Mucosa of stomach (tissue), 1 donor: ENCODE results near the gene CACNA2D3.

Experiments
- H3K27me3 ChIP-seq: one replicate; pipeline ENCODE4 v1.7.0; 2013; ENCODE audit warnings: mild to moderate bottlenecking, low read length; ENCODE audit not compliant: control insufficient read depth, insufficient read depth
- H3K36me3 ChIP-seq: one replicate; pipeline ENCODE4 v1.7.0; 2013; ENCODE audit warnings: low read length; ENCODE audit not compliant: control insufficient read depth, insufficient read depth
- H3K4me1 ChIP-seq: one replicate; pipeline ENCODE4 v1.7.0; 2013; ENCODE audit warnings: mild to moderate bottlenecking, low read length; ENCODE audit not compliant: control insufficient read depth, insufficient read depth
- H3K4me3 ChIP-seq: one replicate; pipeline ENCODE4 v1.7.0; 2013; ENCODE audit warnings: low read length
- H3K9ac ChIP-seq: one replicate; pipeline ENCODE4 v1.7.0; 2013; ENCODE audit warnings: mild to moderate bottlenecking, low read length, moderate library complexity
- H3K9me3 ChIP-seq: one replicate; pipeline ENCODE4 v1.7.0; 2013; ENCODE audit warnings: mild to moderate bottlenecking, low read length, moderate library complexity; ENCODE audit not compliant: control insufficient read depth
- donor health status: Pancreatic carcinoma.

CACNA2D3 gene

GRCh38 chr3:54122324-54123002 lies at the start of gene CACNA2D3:
CACNA2D3 (plus strand) TSS chr3:54122552.
- peaks cover 11% of the 10 kb centered on the region for H3K4me1 ChIP-seq
- H3K9ac ChIP-seq: no peak within 1 kb of the TSS
- no peaks in the 10 kb centered on the region for H3K9me3 ChIP-seq
- peaks cover 54% of the 10 kb centered on the region for H3K27me3 ChIP-seq
- no peak within 1 kb of the TSS for H3K4me3 ChIP-seq
- no peaks in the 10 kb centered on the region for H3K36me3 ChIP-seq

GRCh38 chr3:54073386-54073785 lies 49.0 kb upstream of the CACNA2D3 start:
- no peaks in the 10 kb centered on the region for H3K9me3 ChIP-seq
- H3K36me3 ChIP-seq: no peaks in the 10 kb centered on the region
- H3K4me3 ChIP-seq: no peak overlapping the region
- H3K27me3 ChIP-seq: no peaks in the 10 kb centered on the region
- no peak overlapping the region for H3K9ac ChIP-seq
- H3K4me1 ChIP-seq: no peaks in the 10 kb centered on the region

GRCh38 chr3:54079314-54079713 lies 43.0 kb upstream of the CACNA2D3 start:
- no peaks in the 10 kb centered on the region for H3K27me3 ChIP-seq
- H3K4me3 ChIP-seq: no peak overlapping the region
- no peaks in the 10 kb centered on the region for H3K4me1 ChIP-seq
- H3K9me3 ChIP-seq: no peaks in the 10 kb centered on the region
- H3K9ac ChIP-seq: no peak overlapping the region
- H3K36me3 ChIP-seq: no peaks in the 10 kb centered on the region

GRCh38 chr3:54079730-54080325 lies 42.5 kb upstream of the CACNA2D3 start:
- Histone ChIP-seq H3K9me3 (no peaks in the 10 kb centered on the region), H3K9ac (no peak overlapping the region), H3K4me3 (no peak overlapping the region), H3K36me3 (no peaks in the 10 kb centered on the region), H3K27me3 (no peaks in the 10 kb centered on the region), H3K4me1 (no peaks in the 10 kb centered on the region)

- no peak overlapping the region for H3K4me3 ChIP-seq
- H3K36me3 ChIP-seq: no peaks in the 10 kb centered on the region
- H3K27me3 ChIP-seq: peaks cover 19% of the 10 kb centered on the region
- H3K9ac ChIP-seq: no peak overlapping the region
- H3K9me3 ChIP-seq: no peaks in the 10 kb centered on the region
- H3K4me1 ChIP-seq: no peaks in the 10 kb centered on the region
Observed at GRCh38 chr3:54083921-54084320, 38.4 kb upstream of the CACNA2D3 start.

- no peaks in the 10 kb centered on the region for H3K9me3 ChIP-seq
- H3K36me3 ChIP-seq: no peaks in the 10 kb centered on the region
- H3K4me1 ChIP-seq: peaks cover 3% of the 10 kb centered on the region
- H3K4me3 ChIP-seq: no peak overlapping the region
- no peak overlapping the region for H3K9ac ChIP-seq
- H3K27me3 ChIP-seq: peaks cover 19% of the 10 kb centered on the region
Observed at GRCh38 chr3:54085936-54086335, 36.4 kb upstream of the CACNA2D3 start.

GRCh38 chr3:54086652-54087405 lies 35.5 kb upstream of the CACNA2D3 start:
- H3K27me3 ChIP-seq: peaks cover 19% of the 10 kb centered on the region
- H3K4me1 ChIP-seq: peaks cover 3% of the 10 kb centered on the region
- no peak overlapping the region for H3K4me3 ChIP-seq
- H3K36me3 ChIP-seq: no peaks in the 10 kb centered on the region
- H3K9me3 ChIP-seq: no peaks in the 10 kb centered on the region
- no peak overlapping the region for H3K9ac ChIP-seq

- peaks cover 3% of the 10 kb centered on the region for H3K4me1 ChIP-seq
- no peak overlapping the region for H3K4me3 ChIP-seq
- H3K9me3 ChIP-seq: no peaks in the 10 kb centered on the region
- H3K27me3 ChIP-seq: peaks cover 19% of the 10 kb centered on the region
- no peaks in the 10 kb centered on the region for H3K36me3 ChIP-seq
- H3K9ac ChIP-seq: no peak overlapping the region
Observed at GRCh38 chr3:54087581-54088410, 34.6 kb upstream of the CACNA2D3 start.

GRCh38 chr3:54093491-54094248 lies 28.7 kb upstream of the CACNA2D3 start:
- no peaks in the 10 kb centered on the region for H3K9me3 ChIP-seq
- H3K4me3 ChIP-seq: no peak overlapping the region
- H3K27me3 ChIP-seq: no peaks in the 10 kb centered on the region
- H3K4me1 ChIP-seq: peaks cover 3% of the 10 kb centered on the region
- no peak overlapping the region for H3K9ac ChIP-seq
- no peaks in the 10 kb centered on the region for H3K36me3 ChIP-seq

- H3K36me3 ChIP-seq: no peaks in the 10 kb centered on the region
- H3K9ac ChIP-seq: no peak overlapping the region
- H3K9me3 ChIP-seq: no peaks in the 10 kb centered on the region
- H3K4me1 ChIP-seq: peaks cover 3% of the 10 kb centered on the region
- no peak overlapping the region for H3K4me3 ChIP-seq
- no peaks in the 10 kb centered on the region for H3K27me3 ChIP-seq
Observed at GRCh38 chr3:54094926-54095325, 27.4 kb upstream of the CACNA2D3 start.

- H3K4me1 ChIP-seq: no peaks in the 10 kb centered on the region
- no peaks in the 10 kb centered on the region for H3K27me3 ChIP-seq
- no peaks in the 10 kb centered on the region for H3K9me3 ChIP-seq
- no peak overlapping the region for H3K9ac ChIP-seq
- no peaks in the 10 kb centered on the region for H3K36me3 ChIP-seq
- no peak overlapping the region for H3K4me3 ChIP-seq
Observed at GRCh38 chr3:54099381-54099780, 23.0 kb upstream of the CACNA2D3 start.
